NCI-H1436 (cell line): ENCODE data around the gene SLC25A33.
"Not testable (repeated sequence)": the region's sequence is repeated elsewhere in the genome, so short reads cannot be mapped to it uniquely, and the experiment has no call there.

Experiments
- DNase-seq: peaks from one replicate; lab custom pipeline; 2025; lab: John Stamatoyannopoulos, UW

Gene SLC25A33, protein sequence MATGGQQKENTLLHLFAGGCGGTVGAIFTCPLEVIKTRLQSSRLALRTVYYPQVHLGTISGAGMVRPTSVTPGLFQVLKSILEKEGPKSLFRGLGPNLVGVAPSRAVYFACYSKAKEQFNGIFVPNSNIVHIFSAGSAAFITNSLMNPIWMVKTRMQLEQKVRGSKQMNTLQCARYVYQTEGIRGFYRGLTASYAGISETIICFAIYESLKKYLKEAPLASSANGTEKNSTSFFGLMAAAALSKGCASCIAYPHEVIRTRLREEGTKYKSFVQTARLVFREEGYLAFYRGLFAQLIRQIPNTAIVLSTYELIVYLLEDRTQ

DNA sequence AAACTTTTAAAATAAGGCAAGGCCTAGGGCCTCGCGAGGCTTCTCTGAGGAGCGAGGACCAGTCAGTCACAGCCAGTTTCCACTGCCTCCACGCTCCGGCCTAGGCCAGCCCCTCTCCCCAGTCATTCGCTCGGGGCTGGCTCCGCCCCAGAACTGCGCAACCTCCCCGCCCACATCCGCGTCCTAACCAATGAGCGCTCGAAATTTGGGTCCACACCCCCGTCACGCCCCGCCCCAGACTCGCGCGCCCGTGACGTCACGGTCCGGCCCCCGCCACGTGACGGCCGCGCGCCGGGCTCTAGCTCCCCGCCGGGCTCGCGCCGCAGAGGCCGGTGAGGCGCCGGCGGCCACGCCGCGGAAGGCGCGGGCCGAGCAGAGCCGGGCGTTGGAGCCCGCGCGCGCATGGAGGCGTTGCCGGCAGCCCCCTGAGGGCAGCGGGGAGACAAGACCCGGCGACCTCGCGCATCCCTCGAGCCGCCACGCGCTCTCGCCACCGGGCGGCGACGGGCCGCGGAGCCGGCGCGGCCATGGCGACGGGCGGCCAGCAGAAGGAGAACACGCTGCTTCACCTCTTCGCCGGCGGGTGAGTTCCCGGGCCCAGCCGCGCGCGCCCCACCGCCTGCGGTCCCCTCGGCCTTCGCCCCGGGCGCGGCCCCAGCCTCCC lies at the start of gene SLC25A33:
Gene SLC25A33, plus strand, starts transcription at position 301 of the 664 bp plus-strand sequence. Its CDS starts 227 bp downstream, at position 528.
- peak; percentile 95 for DNase-seq

- peak; percentile 59 for DNase-seq
Observed at GRCh38 chr1:9490605-9491339, 48.5 kb upstream of the SLC25A33 start.

GRCh38 chr1:9493326-9493725 lies 45.9 kb upstream of the SLC25A33 start:
- DNase-seq, result no peak

GRCh38 chr1:9494936-9495758 lies 44.1 kb upstream of the SLC25A33 start:
- DNase-seq, result peak; percentile 60

DNA sequence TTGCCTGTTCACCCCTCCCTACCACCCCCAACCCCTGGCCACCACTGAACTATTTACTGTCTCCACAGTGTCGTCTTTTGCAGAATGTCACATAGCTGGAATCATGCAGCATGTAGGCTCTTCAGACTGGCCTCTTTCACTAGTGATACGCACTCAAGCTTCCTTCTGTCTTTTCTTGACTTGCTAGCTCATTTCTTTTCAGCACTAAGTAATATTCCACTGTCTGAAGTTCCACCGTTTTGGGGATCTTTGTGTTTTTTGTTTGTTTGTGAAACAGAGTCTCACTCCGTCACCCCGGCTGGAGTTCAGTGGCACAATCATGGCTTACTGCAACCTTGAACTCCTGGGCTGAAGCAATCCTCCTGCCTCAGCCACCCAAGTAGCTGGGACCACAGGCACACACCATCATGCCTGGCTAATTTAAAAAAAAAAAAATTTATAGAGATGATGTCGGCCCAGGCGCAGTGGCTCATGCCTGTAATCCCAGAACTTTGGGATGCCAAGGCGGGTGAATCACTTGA lies 43.4 kb upstream of the SLC25A33 start:
- DNase-seq, result no peak

DNA sequence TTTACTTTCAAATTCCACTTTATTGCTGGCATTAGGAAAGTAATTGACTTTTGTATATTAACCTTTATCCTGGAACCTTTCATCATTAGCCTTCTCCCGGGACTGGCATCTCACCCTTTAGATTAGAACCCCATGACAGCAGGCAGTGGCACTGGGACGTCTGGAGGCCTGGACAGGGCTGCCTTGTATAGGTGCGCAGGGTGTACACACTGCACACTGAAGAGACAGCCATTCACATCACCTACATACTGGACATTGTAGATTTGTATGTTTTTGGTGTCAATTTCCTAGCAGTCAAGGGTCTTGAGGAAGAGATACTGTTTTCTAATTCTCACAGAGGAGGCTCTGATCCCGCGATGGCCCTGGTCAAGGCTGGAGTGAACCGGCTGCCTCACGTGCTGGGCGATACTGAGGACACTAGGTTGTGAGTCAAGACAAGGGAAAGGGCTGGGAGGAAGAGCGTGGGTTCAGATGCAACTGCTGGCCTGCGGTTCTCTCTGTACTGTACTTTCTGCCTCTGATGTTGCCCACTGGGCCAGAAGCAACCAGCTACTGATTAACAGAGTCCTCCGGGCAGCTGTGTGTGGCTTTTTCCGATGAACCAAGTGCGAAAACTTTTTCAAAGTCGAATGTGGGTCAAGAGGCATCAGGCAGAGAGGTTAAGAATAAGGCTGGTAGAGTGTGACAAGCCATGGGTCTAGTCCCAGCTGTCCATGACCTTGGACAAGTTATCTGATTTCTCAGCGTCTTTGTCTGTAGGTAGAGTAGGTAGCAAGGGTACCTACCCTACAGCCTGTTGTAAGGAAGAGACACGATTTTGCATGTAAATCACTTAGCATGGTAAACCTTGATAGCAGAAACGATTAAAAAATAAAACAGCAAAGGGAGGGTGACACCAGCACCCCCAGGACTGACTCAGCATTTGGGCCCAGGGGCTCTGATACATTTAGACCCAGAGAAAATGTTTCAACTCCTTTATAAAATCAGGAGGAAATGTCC lies 38.2 kb upstream of the SLC25A33 start:
- no peak for DNase-seq

GRCh38 chr1:9503001-9503675 lies 36.1 kb upstream of the SLC25A33 start:
- DNase-seq, result no peak

- DNase-seq, result no peak
Observed at GRCh38 chr1:9505143-9505542, 34.1 kb upstream of the SLC25A33 start.

DNA sequence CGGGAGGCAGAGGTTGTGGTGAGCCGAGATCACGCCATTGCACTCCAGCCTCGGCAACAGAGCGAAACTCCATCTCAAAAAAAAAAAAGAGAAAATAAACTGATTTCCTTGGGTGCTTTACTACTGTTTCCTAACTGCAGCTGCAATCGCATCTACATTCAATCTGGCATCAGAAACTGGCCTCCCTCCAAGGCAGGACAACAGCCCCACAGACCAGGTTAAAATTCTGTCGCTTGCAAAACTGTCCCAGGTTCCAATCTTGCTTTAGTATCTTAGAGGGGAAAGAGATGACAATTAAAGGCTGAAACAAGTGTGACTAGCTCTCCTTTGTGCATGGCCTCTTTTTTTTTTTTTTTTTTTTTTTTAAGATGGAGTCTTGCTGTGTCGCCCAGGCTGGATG lies 32.4 kb upstream of the SLC25A33 start:
- no peak for DNase-seq

DNA sequence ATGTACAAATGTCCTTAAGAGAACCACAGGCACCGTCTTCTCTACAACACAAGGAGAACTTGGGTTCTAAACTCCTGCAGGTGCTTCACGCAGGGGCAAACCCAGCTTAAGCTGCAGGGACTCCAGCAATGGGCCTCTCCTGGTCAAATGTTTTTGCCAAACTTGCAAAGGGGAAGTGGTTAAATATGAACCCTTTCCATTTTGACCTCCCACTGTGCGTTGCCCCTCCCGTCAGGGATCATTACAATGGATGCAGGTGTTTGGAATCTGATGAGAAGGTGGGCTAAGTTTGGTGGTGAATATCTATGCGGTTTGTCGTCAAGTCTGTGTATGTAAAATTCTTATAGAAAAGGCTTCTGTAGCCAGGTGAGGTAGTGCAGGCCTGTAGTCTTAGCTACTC lies 29.1 kb upstream of the SLC25A33 start:
- no peak for DNase-seq

GRCh38 chr1:9515550-9515949 lies 23.7 kb upstream of the SLC25A33 start:
- not testable (repeated sequence) for DNase-seq

DNA sequence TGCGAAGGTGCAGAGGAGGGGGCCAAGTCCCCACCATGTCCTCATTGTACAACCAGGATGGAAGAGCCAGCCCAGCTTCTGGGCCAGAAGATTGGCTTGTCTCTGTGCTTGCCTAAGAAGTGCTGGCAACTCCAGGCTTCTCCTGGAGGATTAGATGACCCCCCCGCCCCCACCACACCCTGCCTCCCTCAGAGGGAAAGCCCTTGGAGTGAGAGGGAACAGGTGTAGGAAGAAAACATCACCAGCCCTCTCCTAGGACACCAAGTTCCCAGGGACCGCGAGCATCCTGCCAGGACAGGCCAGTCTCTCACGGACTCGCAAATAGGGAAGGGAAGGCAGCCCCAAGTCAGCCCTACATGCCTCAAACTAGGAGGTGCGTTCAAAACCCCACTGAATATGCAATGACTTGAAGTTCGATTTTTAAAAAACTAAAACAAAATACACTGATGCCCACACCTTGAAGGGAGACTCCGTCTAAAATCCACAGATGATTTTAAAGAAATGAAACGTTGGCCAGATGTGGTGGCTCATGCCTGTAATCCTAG lies 20.7 kb upstream of the SLC25A33 start:
- no peak for DNase-seq

- no peak for DNase-seq
Observed at GRCh38 chr1:9520411-9520810, 18.9 kb upstream of the SLC25A33 start.

- peak; percentile 71 for DNase-seq
Observed at GRCh38 chr1:9529190-9529589, 10.1 kb upstream of the SLC25A33 start.

DNA sequence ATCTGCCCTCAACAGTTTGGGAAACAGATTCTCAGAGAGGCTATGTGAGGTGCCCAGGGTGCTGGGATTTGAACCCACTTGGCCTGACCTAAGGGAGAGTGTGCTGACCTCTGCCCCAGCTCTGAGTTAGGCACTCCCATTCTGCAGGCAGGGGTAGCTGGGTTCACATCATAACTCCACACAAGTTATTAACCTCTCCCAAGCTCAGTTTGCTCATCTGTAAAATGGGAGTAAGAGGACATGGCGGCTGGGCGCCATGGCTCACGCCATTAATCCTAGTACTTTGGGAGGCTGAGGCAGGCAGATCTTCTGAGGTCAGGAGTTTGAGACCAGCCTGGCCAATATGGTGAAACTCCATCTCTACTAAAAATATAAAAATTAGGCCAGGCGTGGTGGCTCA lies 8.9 kb upstream of the SLC25A33 start:
- no peak for DNase-seq

DNA sequence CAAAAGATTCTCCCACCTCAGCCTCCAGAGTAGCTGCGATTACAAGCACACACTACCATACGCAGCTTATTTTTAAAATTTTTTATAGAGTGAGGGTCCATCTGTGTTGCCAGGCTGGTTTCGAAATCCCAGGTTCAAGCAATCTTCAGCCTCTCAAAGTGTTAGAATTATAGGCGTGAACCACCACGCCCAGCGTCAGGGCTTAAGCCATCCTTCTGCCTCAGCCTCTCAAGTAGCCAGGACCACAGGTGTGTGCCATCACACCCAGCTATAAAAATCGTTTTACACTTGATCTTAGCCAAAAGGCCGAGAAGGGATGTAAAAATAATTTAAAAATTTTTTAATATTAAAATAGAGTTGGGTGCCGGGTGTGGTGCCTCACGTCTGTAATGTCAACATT lies 4.3 kb upstream of the SLC25A33 start:
- DNase-seq, result no peak

GRCh38 chr1:9536301-9536700 lies 3.0 kb upstream of the SLC25A33 start:
- no peak for DNase-seq

DNA sequence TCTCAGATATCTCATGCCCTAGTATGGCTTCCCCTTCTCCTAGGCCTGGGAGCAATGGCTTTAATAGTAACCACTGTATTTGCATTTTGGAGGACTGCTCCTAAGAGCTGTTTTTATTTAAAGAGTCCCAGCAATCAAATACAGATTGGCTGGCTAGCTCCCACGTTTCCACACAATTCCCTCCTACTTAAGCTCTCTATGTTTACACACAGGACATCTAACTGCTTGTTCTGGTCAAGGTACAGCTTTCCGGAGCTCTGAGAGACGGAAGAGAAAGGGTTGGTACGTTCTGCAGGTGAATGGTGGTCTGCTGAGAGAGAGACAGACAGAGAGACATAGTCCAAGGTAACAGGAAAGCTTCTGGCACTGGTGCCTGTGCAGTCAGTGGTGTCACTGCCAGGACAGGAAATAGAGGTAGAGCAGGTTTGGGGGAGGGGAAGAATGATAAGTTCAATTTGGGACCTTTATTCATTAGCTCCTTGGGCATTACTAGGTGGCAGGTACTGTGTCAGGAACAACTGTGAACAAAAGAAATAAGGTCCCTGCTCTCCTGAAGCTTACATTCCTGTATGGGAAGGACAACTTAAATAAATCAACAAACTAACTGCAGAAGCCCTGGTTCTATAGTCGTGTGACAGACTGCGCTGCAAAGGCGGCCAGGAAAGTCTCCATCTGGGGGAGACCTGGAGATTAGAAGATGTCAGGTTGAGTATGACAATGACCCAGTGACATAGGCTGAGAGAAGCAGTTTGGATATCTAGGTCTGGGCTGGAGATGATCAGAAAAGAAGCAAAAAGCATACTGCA lies 1.2 kb upstream of the SLC25A33 start:
- no peak for DNase-seq

DNA sequence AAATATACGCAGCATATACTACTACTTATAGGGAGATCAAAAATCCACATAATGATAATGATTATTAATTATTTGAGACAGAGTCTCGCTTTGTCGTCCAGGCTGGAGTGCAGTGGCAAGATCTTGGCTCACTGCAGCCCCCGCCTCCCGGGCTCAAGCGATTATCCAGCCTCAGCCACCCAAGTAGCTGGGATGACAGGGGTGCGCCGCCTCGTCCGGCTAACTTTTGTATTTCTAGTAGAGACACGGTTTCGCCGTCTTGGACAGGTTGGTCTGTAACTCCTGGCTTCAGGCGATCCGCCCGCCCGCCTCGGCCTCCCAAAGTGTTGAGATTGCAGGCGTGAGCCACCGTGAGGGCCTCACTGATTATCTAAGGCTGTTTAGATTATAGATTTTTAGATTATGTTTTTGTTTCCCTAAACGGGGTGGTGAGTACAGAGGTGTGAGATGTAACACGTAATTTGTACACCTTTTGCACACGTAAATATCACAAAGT lies 548 bp upstream of the SLC25A33 start:
- DNase-seq, result no peak
